GM19328 (cell line): ENCODE data around the gene SPART.
"Not testable (repeated sequence)": the region's sequence is repeated elsewhere in the genome, so short reads cannot be mapped to it uniquely, and the experiment has no call there.

Source experiments
- ATAC-seq: cut with Tn5 transposase; IDR thresholded peaks from one replicate; pipeline ENCODE4 v1.9.1; 2021; ENCODE audit warnings: mild to moderate bottlenecking, moderate library complexity; ENCODE audit not compliant: unreplicated experiment

Gene SPART

DNA sequence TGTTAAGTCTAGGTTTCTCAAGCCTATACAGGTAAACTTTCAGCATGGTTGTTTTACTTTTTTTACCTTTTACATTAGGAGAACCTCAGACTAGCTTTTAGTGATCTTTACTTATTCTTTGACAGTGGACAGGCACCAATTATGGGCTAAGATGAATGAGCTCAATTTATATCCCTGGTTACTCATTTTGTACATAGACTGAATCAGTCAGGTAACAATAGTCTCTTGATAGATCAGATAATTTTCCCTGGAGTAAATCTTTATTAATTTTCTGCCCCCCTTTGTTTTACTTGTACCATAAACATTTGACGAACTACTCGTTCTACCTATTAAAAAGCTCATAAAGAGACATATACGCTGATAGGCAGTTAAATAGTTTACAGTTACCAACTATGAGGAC is 22.8 kb downstream of the SPART start:
- no peak for ATAC-seq

DNA sequence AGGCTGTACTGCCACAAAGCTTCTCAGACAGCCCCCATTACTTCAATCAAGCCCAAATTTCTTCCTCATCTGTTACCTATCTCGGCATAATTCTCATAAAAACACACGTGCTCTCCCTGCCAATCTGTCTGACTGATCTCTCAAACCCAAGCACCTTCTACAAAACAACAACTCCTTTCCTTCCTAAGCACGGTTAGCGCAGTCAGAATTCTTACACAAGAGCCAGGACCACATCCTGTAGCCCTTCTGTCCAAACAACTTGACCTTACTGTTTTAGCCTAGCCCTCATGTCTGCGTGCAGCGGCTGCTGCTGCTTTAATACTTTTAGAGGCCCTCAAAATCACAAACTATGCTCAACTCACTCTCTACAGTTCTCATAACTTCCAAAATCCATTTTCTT is 26.4 kb downstream of the SPART start:
- not testable (repeated sequence) for ATAC-seq

DNA sequence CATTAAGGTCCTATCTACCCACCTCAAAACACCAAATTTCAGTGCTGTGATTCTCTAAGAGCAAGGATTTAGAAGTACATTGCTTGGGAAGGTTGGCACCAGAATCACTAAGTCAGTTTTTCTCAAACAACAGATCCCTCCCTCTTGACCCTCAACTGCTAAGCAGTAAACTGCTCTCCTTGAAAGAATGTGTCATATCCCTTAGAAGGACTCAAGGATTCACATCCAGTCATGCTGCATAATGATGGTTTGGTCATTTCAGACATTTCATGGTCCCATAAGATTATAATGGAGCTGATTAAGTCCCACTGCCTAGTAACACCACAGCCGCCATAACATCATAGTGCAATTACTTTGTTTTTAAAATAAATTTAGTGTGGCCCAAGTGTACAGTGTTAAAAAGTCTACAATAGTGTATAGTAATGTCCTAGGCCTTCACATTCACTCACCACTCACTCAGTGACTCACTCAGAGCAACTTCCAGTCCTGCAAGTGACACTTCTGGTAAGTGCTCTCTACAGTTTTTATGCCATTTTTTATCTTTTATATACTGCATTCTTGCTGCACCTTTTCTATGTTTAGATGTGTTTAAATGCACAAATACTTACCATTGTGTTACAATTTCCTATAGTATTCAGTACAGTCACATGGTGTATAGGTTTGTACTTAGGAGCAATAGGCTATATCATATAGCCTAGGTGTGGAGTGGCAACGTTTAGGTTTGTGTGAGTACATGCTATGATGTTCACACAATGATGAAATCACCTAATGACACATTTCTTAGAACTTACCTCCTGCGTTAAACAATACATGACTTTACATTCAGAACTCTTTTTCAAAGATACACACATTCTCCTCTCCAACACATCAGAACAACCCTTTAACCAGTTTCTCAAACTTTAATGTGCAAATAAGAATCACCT is 32.9 kb downstream of the SPART start:
- no peak for ATAC-seq

GRCh38 chr13:36310417-36311108 is 35.6 kb downstream of the SPART start:
- no peak for ATAC-seq

GRCh38 chr13:36302289-36302688 is 43.9 kb downstream of the SPART start:
- ATAC-seq, result no peak

DNA sequence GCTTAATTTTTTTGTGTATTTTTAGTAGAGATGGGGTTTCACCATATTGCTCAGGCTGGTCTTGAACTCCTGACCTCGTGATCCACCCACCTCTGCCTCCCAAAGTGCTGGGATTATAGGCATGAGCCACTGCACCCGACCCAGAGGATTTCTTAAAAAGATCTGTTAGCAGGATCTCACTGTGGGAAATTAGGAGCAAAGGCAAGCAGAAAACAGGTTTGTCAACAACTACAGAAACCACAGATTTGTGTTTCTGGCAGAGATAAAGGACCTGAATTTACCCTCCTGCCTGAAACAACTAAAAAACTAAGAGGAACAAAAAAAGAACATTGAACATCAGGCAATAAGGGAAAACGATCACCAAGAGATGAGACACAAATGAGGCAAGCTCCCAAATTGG is 46.7 kb downstream of the SPART start:
- not testable (repeated sequence) for ATAC-seq

GRCh38 chr13:36298535-36299068 is 47.6 kb downstream of the SPART start:
- no peak for ATAC-seq

DNA sequence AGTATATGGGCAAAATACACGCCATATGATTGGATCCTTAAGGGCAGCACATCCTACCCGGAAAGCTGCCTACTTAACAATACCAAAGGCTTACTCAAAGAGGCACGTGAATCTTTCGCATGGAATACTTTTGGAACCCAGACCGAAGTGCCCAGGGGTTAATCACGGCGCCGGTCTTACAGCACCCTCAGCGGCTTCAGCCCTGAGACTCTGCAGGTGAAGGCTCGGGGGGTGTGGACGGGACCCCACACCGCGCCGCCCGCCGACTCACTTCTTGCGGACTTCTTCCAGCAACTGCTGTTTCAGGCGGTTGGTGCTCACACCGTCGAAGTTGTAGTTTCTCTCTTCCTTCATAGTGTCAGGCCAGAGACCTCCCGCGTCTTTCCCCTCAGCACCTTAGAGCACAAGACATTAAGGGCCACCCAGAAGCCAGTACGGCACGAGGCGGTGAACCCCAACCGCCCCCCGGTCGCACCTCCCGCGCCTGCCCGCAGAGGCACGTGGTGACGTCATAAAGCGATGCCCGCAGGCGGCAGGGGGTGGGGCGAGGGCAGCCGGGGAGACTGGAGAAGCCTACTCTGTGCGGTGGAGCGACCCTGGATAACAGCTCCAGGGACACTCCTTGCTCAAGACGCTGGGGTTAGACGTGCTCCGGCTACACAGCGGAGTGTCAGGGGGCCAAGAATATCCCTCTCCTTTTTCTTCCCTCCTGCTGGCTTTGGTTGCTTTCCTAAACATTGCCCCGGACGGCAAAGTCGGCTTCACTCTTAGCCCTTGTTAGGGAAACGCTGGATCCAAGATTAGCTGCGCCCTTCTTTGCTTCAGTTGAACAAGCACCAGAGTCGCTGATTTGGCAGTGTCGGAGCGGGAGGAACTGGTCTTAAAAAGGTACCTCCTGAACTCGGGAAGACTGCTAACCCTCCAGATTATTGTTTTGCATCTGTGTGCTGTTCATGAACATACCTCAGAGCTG is 48.5 kb downstream of the SPART start, which contains the start of gene CCDC169:
Gene CCDC169, minus strand, starts transcription at position 449 of the 973 bp plus-strand sequence. Its CDS starts 95 bp downstream, at position 354.
- no peak for ATAC-seq

DNA sequence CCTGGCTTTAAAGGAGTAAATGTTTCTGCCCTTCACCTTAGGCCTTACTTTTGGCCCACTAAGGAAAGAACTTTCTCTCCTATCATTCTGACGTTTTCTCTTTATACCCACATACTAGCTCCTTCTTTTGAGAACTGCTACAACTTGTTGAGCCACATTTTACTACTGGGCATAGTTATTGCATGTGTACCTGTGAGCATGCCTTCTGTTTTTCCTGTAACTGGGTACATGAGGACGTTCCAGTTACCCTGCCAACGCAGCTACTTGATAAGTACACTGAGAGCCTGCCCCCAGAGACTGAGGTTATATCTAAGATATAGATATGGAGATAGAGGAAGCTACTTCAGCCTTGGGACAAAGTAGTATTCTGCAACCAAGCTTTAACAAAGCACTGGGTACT is 52.1 kb downstream of the SPART start:
- ATAC-seq, result no peak

DNA sequence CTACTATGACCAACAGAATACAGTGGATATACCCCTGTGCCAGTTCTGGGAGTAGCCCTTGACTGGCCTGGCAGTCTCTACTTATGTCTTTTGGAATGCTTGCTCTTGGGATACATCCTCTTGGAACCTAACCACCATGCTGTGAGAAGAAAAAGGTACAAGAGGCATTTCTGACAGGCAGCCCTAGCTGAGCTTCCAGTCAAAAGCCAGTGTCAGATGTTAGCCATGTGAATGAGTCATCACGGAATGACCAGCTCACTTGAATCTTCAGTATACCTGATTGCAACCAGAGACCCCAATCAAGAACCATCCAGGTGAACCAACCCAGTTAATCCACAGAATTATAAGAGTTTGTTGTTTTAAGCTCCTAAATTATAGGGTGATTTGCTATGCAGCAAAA is 52.7 kb downstream of the SPART start:
- ATAC-seq, result no peak

- no peak for ATAC-seq
Observed at GRCh38 chr13:36288794-36289391, 57.3 kb downstream of the SPART start.

DNA sequence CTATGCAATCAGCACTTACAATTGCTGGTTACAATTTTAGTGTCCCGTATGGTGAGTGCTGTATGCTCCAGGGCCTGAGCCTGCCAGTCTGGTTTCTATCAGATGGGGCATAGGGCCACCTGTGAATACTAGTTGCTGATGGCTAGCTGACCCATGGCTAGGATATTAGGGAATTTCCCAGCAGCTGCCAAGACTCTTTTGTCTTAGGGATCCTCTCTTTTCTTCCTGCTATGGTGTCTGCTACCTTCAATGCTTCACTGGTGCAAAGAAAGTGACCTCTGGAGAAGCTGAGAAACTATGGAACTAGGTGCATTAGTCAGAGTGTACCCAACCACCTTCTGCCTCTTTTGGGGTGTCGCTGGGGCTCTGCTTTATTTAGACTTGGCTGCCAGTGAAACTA is 60.2 kb downstream of the SPART start:
- no peak for ATAC-seq

DNA sequence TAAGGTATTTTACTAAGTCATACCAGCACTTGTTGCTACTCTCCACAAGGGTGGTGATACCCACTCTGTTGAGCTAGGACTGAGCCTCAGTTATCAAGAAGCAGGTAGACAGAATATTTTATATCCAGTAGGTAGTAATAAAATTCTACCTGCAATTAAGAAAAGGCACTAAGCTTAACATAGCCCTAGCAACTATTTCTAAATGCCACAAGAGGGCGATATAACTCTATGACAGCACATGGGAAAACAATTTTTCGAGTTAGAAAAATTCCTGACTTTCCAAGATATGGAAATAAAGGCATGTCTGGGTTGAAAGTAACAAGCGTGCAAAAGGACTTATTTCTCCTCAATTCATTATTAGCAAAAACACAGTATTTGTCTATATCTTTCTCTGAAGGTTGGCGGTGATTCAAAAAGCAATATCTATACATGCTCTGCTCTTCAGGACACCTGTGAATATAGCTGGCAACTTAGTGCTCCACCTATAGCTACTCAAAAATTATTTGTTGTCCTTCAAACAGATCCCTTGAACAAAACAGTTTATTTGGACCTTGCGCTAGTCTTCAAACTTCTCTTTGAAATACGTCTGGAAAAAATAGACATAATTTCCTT is 63.3 kb downstream of the SPART start:
- ATAC-seq, result no peak

DNA sequence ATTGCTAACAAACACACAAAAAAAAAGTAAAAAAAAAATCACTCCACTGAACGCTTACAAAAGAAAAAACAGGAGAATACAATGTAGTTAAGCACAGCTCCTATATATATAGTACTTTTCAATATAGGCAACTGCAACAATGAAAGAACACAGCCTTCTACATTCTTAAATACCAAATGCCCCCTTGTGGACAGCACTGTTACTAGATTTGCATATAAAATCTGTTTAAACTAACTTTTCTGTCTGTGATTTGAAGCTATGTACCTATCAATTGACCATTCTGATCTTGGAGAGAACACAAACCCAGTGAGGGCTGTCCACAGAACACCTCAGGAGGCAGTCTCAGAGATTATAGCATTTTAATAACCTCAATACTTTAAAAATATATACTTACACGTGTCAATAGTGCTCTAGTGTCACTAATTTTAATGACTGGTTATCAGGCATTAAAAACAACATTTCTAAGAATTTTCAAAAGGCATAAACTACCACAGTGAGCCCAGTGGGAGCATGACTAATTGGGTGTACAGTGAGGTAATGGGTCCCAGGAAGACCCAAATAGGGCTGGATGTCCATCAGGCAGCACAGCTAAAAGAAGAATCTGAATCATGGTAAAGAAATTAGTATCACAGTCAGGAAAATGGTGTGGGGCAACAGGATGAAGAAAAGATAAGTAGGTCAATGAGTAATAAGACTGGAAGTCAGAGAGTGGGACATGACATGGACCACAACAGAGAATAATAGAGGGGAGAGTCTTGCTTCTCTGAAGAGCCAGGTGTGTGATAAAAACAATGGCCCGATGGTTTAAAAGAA is 70.8 kb downstream of the SPART start:
- ATAC-seq, result no peak

GRCh38 chr13:36273431-36273830 is 72.8 kb downstream of the SPART start:
- ATAC-seq, result no peak

GRCh38 chr13:36261976-36262375 is 84.2 kb downstream of the SPART start:
- ATAC-seq, result no peak

GRCh38 chr13:36261011-36261410 is 85.2 kb downstream of the SPART start:
- no peak for ATAC-seq

GRCh38 chr13:36259361-36260137 is 86.6 kb downstream of the SPART start:
- ATAC-seq, result no peak
